Left lung (tissue), 10 donors: ENCODE measurements around the gene GASK1A. TPM values are rescaled to one million over a fixed set of nuclear protein-coding genes. Genes with fewer than 3 reads are reported as not detected.
A peak's percentile ranks its signal among the peaks of the same experiment; 100 is the strongest.

Experiments used
- ATAC-seq: fragments of 200-7000 bp; cut with Tn5 transposase; one replicate; pipeline ENCODE4 v1.9.1; 2020; ENCODE audit warnings: moderate library complexity
- DNase-seq, 4 donors: peaks; one replicate each; pipeline ENCODE4 v3.0.0-alpha.2; 2013 to 2020
- H3K27ac ChIP-seq, 2 donors: fragments of 200-600 bp; sonication (generic) in 1 of 2; one replicate each; pipeline versions ENCODE4 v1.5.0 to v1.8.0; 2020 to 2021
- H3K27me3 ChIP-seq, 2 donors: fragments of 200-600 bp; sonication (generic) in 1 of 2; one replicate each; pipeline versions ENCODE4 v1.5.0 to v1.8.0; 2020 to 2021
- H3K36me3 ChIP-seq, 2 donors: fragments of 200-600 bp; sonication (generic) in 1 of 2; one replicate each; pipeline versions ENCODE4 v1.5.0 to v1.8.0; 2020 to 2021
- H3K4me1 ChIP-seq, 2 donors: fragments of 200-600 bp; one replicate each; pipeline ENCODE4 v1.8.0; 2021
- H3K4me3 ChIP-seq, 2 donors: fragments of 200-600 bp; sonication (generic) in 1 of 2; one replicate each; pipeline versions ENCODE4 v1.5.0 to v1.8.0; 2020 to 2021; ENCODE audit warnings: mild to moderate bottlenecking in 1 of 2
- H3K9me3 ChIP-seq, 2 donors: fragments of 200-600 bp; sonication (generic) in 1 of 2; one replicate each; pipeline versions ENCODE4 v1.5.0 to v1.8.0; 2020 to 2021
- CTCF ChIP-seq, 2 donors: fragments of 200-600 bp; sonication (generic) in 1 of 2; IDR thresholded peaks; one replicate each; pipeline versions ENCODE4 v1.5.0 to v1.8.0; 2021; ENCODE audit warnings: antibody characterized with exemption in 2 of 2
- intact Hi-C, 2 donors: fragments of 100-400 bp; cut with DNase I; formaldehyde crosslinking; loops; one replicate each; pipeline versions ENCODE4 v1.11.2 to v1.14.2; 2022
- polyA plus RNA-seq, 6 donors: library from polyadenylated mRNA; unstranded; fragments of 120-200 nt; gene quantifications; one replicate each; pipeline ENCODE4 v1.2.1, GENCODE V29; 2013; ENCODE audit not compliant: insufficient read length in 6 of 6
- total RNA-seq, 2 donors: library from RNA; stranded (reverse); fragmentation: NEBNext Ultra II Directional; extraction: Animal tissue kit (Norgen Biotek cat#: 25700); gene quantifications; one replicate each; pipeline ENCODE4 v1.2.1, GENCODE V29; 2021
- donor health status: DM: no; HTN: yes; CAD: no.
- donor health status: DM: no; HTN: no; CAD: no.

GASK1A gene
- total and polyA plus RNA-seq, 8 donors = 3.1 to 12.3 (median 4.2) TPM

GRCh38 chr3:43017004-43017403 lies 37.9 kb downstream of the GASK1A start:
- no peaks in the 10 kb centered on the region for H3K4me1 ChIP-seq
- H3K9me3 ChIP-seq = peaks cover 0 to 50% of the 10 kb centered on the region in 2 donors
- no peak for TF ChIP-seq CTCF (IDR thresholded peaks at IDR 0.05)
- no peaks in the 10 kb centered on the region for H3K27me3 ChIP-seq
- H3K4me3 ChIP-seq = no peak overlapping the region
- no peaks in the 10 kb centered on the region for H3K36me3 ChIP-seq
- intact Hi-C loops = no loop called here
- ATAC-seq (no peak), DNase-seq (no peak)
- H3K27ac ChIP-seq = peak overlapping the region in 1 of 2 donors; percentile 60

GRCh38 chr3:43017593-43018195 lies 38.6 kb downstream of the GASK1A start:
- no peak for ATAC-seq
- no peak for DNase-seq
- Histone ChIP-seq H3K27me3 (no peaks in the 10 kb centered on the region), H3K4me3 (no peak overlapping the region), H3K36me3 (no peaks in the 10 kb centered on the region), H3K4me1 (no peaks in the 10 kb centered on the region), H3K27ac (no peak overlapping the region), H3K9me3 (peaks cover 0 to 46% of the 10 kb centered on the region in 2 donors)
- no peak for TF ChIP-seq CTCF (IDR thresholded peaks at IDR 0.05)
- intact Hi-C loops = no loop called here

- peaks cover 0 to 41% of the 10 kb centered on the region in 2 donors for H3K9me3 ChIP-seq
- no peak overlapping the region for H3K27ac ChIP-seq
- no peaks in the 10 kb centered on the region for H3K4me1 ChIP-seq
- no peaks in the 10 kb centered on the region for H3K27me3 ChIP-seq
- intact Hi-C loops = no loop called here
- no peaks in the 10 kb centered on the region for H3K36me3 ChIP-seq
- H3K4me3 ChIP-seq = no peak overlapping the region
- DNase-seq (no peak), ATAC-seq (no peak)
- TF ChIP-seq CTCF (IDR thresholded peaks at IDR 0.05) = no peak
These were observed 39.1 kb downstream of the GASK1A start for GRCh38 chr3:43018246-43018645.

GRCh38 chr3:43019006-43019809 lies 40.1 kb downstream of the GASK1A start:
- ATAC-seq = no peak

More at GRCh38 chr3:43019006-43019809, 40.1 kb downstream of the GASK1A start:
- DNase-seq = no peak
- intact Hi-C loops = no loop called here
- Histone ChIP-seq H3K9me3 (peaks cover 0 to 34% of the 10 kb centered on the region in 2 donors), H3K4me1 (no peaks in the 10 kb centered on the region), H3K4me3 (no peak overlapping the region), H3K27ac (peak overlapping the region in 1 of 2 donors; percentile 17), H3K27me3 (no peaks in the 10 kb centered on the region), H3K36me3 (no peaks in the 10 kb centered on the region)
- no peak for TF ChIP-seq CTCF (IDR thresholded peaks at IDR 0.05)
